A549 (cell line): ENCODE data around the gene TMED5. TPM values are rescaled to one million over a fixed set of nuclear protein-coding genes. Genes with fewer than 3 reads are reported as not detected.

ENCODE experiments used
- ATAC-seq, 2 experiments: fragments of 200-7000 bp in 1 of 2; fragments of >200 bp in 1 of 2; cut with Nextera tagmentation in 1 of 2; cut with Tn5 transposase in 1 of 2; 3 replicates each; pipeline versions ENCODE4 v1.8.0 to v1.9.1; 2018 to 2020; ENCODE audit warnings: mild to moderate bottlenecking in 1 of 2, moderate library complexity in 1 of 2
- CTCF ChIA-PET: fragments of 300-600 bp; sonication (Branson Sonifier 250); formaldehyde crosslinking; extraction: SDS; loops from one replicate; lab custom pipeline; 2021; ENCODE audit warnings: antibody characterized with exemption, inconsistent platforms; lab: Yijun Ruan, JAX
- POLR2A ChIA-PET: fragments of 350-600 bp; formaldehyde crosslinking; extraction: SDS; loops from one replicate; lab custom pipeline; 2021; ENCODE audit warnings: antibody characterized with exemption, inconsistent platforms; lab: Yijun Ruan, JAX
- DNase-seq, 2 experiments: peaks; one replicate each; pipeline versions ENCODE4 v3.0.0 to v3.0.0-alpha.2; 2011 to 2016; ENCODE audit warnings: low read depth in 1 of 2, low spot score in 1 of 2
- FAIRE-seq: peaks from 2 replicates; lab custom pipeline; 2011; peaks lifted over from hg19 to GRCh38; lab: Jason Lieb, UNC
- H3K27ac ChIP-seq, 2 experiments: fragments of >200 bp; sonication (Bioruptor Twin); formaldehyde crosslinking; 3 replicates each; pipeline ENCODE4 v1.5.1; 2016 to 2017
- H3K4me1 ChIP-seq: fragments of >200 bp; sonication (Bioruptor Twin); formaldehyde crosslinking; 3 replicates; pipeline ENCODE4 v1.6.1; 2016
- H3K4me2 ChIP-seq: fragments of >200 bp; sonication (Bioruptor Twin); formaldehyde crosslinking; 3 replicates; pipeline ENCODE4 v1.6.1; 2016
- H3K4me3 ChIP-seq: fragments of >200 bp; sonication (Bioruptor Twin); formaldehyde crosslinking; 3 replicates; pipeline ENCODE4 v1.5.1; 2016
- H3K9me3 ChIP-seq: fragments of >200 bp; sonication (Bioruptor Twin); formaldehyde crosslinking; 3 replicates; pipeline ENCODE4 v1.6.1; 2016
- ATOH8 ChIP-seq: fragments of 250-450 bp; sonication (Bioruptor Pico); IDR thresholded peaks from 2 replicates; pipeline ENCODE4 v1.5.0; 2020; ENCODE audit warnings: low read depth, mild to moderate bottlenecking, moderate library complexity
- BCL3 ChIP-seq: fragments of >200 bp; sonication (Bioruptor Twin); formaldehyde crosslinking; IDR thresholded peaks from 3 replicates; pipeline ENCODE4 v1.6.1; 2016
- CBX2 ChIP-seq: fragments of 200-600 bp; sonication (generic); IDR thresholded peaks from 2 replicates; pipeline ENCODE4 v1.6.1; 2016; ENCODE audit warnings: low read depth, mild to moderate bottlenecking, borderline replicate concordance
- CHD4 ChIP-seq: fragments of 200-600 bp; sonication (generic); IDR thresholded peaks from 2 replicates; pipeline ENCODE4 v1.6.1; 2016; ENCODE audit warnings: antibody characterized with exemption, mild to moderate bottlenecking, borderline replicate concordance
- EHF ChIP-seq: fragments of 250-450 bp; sonication (Bioruptor Pico); IDR thresholded peaks from 2 replicates; pipeline ENCODE4 v1.5.0; 2020; ENCODE audit warnings: mild to moderate bottlenecking
- ESRRA ChIP-seq: fragments of 150-350 bp; IDR thresholded peaks from 2 replicates; pipeline ENCODE4 v1.6.1; 2014; ENCODE audit warnings: mild to moderate bottlenecking, low read length, borderline replicate concordance
- FOSB ChIP-seq: fragments of 250-450 bp; sonication (Bioruptor Pico); IDR thresholded peaks from 2 replicates; pipeline ENCODE4 v1.5.0; 2020; ENCODE audit warnings: mild to moderate bottlenecking, moderate library complexity
- FOXS1 ChIP-seq: fragments of 250-450 bp; sonication (Bioruptor Pico); IDR thresholded peaks from 2 replicates; pipeline ENCODE4 v1.5.0; 2020; ENCODE audit warnings: mild to moderate bottlenecking, moderate library complexity
- GATA3 ChIP-seq: IDR thresholded peaks from 2 replicates; pipeline ENCODE4 v1.6.1; 2012; ENCODE audit warnings: borderline replicate concordance
- HDAC2 ChIP-seq: fragments of 200-600 bp; sonication (generic); IDR thresholded peaks from 2 replicates; pipeline ENCODE4 v1.6.1; 2016
- HMGXB4 ChIP-seq: fragments of 250-450 bp; sonication (Bioruptor Pico); IDR thresholded peaks from 2 replicates; pipeline ENCODE4 v1.5.0; 2021; ENCODE audit warnings: mild to moderate bottlenecking, moderate library complexity, borderline replicate concordance
- JUN ChIP-seq, 2 experiments: fragments of >200 bp; sonication (Bioruptor Twin); formaldehyde crosslinking; IDR thresholded peaks; 2 replicates in 1 of 2; 3 replicates in 1 of 2; pipeline ENCODE4 v1.6.1; 2016 to 2017
- JUNB ChIP-seq: fragments of >200 bp; sonication (Bioruptor Twin); formaldehyde crosslinking; IDR thresholded peaks from 2 replicates; pipeline ENCODE4 v1.6.1; 2016
- KDM1A ChIP-seq: fragments of 200-600 bp; sonication (generic); IDR thresholded peaks from 2 replicates; pipeline ENCODE4 v1.6.1; 2016; ENCODE audit warnings: low read depth, mild to moderate bottlenecking
- KDM5A ChIP-seq: fragments of 200-600 bp; sonication (generic); IDR thresholded peaks from 2 replicates; pipeline ENCODE4 v1.6.1; 2016; ENCODE audit warnings: antibody characterized with exemption, mild to moderate bottlenecking
- MAFK ChIP-seq: fragments of 450-650 bp; IDR thresholded peaks from 2 replicates; pipeline ENCODE4 v1.6.1; 2014; ENCODE audit not compliant: partially characterized antibody
- MAZ ChIP-seq: fragments of 150-350 bp; IDR thresholded peaks from 2 replicates; pipeline ENCODE4 v1.6.1; 2014; ENCODE audit warnings: antibody characterized with exemption, low read depth, low read length, borderline replicate concordance
- MYC ChIP-seq: IDR thresholded peaks from 2 replicates; pipeline ENCODE4 v1.6.1; 2012; ENCODE audit warnings: mild to moderate bottlenecking, inconsistent platforms, low read length, improper control_type of control experiment, borderline replicate concordance
- PHF8 ChIP-seq: fragments of 200-600 bp; sonication (generic); IDR thresholded peaks from 2 replicates; pipeline ENCODE4 v1.6.1; 2016; ENCODE audit warnings: low read depth, mild to moderate bottlenecking, antibody characterized with exemption, moderate library complexity, borderline replicate concordance
- POLR2AphosphoS2 ChIP-seq: conservative IDR thresholded peaks from 2 replicates; pipeline ENCODE4 v1.6.1; 2012; ENCODE audit warnings: low read length, improper control_type of control experiment, inconsistent platforms
- RAD21 ChIP-seq, 2 experiments: fragments of >200 bp in 1 of 2; sonication (Bioruptor Twin) in 1 of 2; formaldehyde crosslinking in 1 of 2; IDR thresholded peaks in 1 of 2; conservative IDR thresholded peaks in 1 of 2; 2 replicates in 1 of 2; 3 replicates in 1 of 2; pipeline ENCODE4 v1.6.1; 2012 to 2018; ENCODE audit warnings: inconsistent platforms in 1 of 2
- RARB ChIP-seq: fragments of 250-450 bp; sonication (Bioruptor Pico); IDR thresholded peaks from 2 replicates; pipeline ENCODE4 v1.8.0; 2021; ENCODE audit warnings: mild to moderate bottlenecking, moderate library complexity
- RCOR1 ChIP-seq: fragments of 150-350 bp; IDR thresholded peaks from 2 replicates; pipeline ENCODE4 v1.6.1; 2014; ENCODE audit warnings: antibody characterized with exemption, low read length, low read depth
- RFX5 ChIP-seq: fragments of 450-650 bp; IDR thresholded peaks from 2 replicates; pipeline ENCODE4 v1.7.1; 2014; ENCODE audit warnings: antibody characterized with exemption, mild to moderate bottlenecking, moderate library complexity
- RNF2 ChIP-seq: fragments of 200-600 bp; sonication (generic); IDR thresholded peaks from 2 replicates; pipeline ENCODE4 v1.6.1; 2016; ENCODE audit warnings: low read depth, mild to moderate bottlenecking, antibody characterized with exemption, moderate library complexity, borderline replicate concordance
- SREBF2 ChIP-seq: fragments of 450-650 bp; IDR thresholded peaks from 2 replicates; pipeline ENCODE4 v1.6.1; 2014; ENCODE audit warnings: mild to moderate bottlenecking, moderate library complexity
- TP53 ChIP-seq: fragments of 250-450 bp; sonication (Bioruptor Pico); IDR thresholded peaks from 2 replicates; pipeline ENCODE4 v1.5.0; 2021; ENCODE audit warnings: mild to moderate bottlenecking, moderate library complexity
- ZSCAN20 ChIP-seq: fragments of 250-450 bp; sonication (Bioruptor Pico); IDR thresholded peaks from 2 replicates; pipeline ENCODE4 v1.8.0; 2022; ENCODE audit warnings: mild to moderate bottlenecking, moderate library complexity
- WGBS: methylation state at CpG from one replicate; pipeline ENCODE4 v1.1.6; 2017; ENCODE audit errors: missing lambda C conversion rate; 5-methylcytosine and 5-hydroxymethylcytosine counted together
- polyA plus RNA-seq, 4 experiments: library from polyadenylated mRNA; depleted of rRNA in 3 of 4; stranded (reverse); fragments of >200 nt; fragmentation: RNase III in 1 of 4; extraction: RNeasy Plus Mini Kit Qiagen cat#74134 plus additional on column Dnase treatment in 1 of 4; gene quantifications; 2 replicates in 3 of 4; 3 replicates in 1 of 4; pipeline ENCODE4 v1.2.3, GENCODE V29; 2011 to 2017
- TF ChIP-seq, protein P1 (sequence below): IDR thresholded peaks from 2 replicates; pipeline ENCODE4 v1.6.1; 2012
- TF ChIP-seq, protein P2 (sequence below): fragments of >200 bp; sonication (Bioruptor Twin); formaldehyde crosslinking; IDR thresholded peaks from 2 replicates; pipeline ENCODE4 v1.6.1; 2016

Gene TMED5
- polyA plus RNA-seq, 2 of the 4 experiments (the other 2 are of a cell fraction) = 40.4 to 70.7 TPM

- DNase-seq = no peak
- no peaks in the 10 kb centered on the region for H3K4me1 ChIP-seq
- no peak overlapping the region for H3K4me2 ChIP-seq
- CTCF ChIA-PET = interaction anchor here (0.7 kb wide), 1 partner anchor 1463 kb away, joined by 3 read pairs; no protein-coding TSS in a partner anchor
- TF ChIP-seq, protein P1, sequence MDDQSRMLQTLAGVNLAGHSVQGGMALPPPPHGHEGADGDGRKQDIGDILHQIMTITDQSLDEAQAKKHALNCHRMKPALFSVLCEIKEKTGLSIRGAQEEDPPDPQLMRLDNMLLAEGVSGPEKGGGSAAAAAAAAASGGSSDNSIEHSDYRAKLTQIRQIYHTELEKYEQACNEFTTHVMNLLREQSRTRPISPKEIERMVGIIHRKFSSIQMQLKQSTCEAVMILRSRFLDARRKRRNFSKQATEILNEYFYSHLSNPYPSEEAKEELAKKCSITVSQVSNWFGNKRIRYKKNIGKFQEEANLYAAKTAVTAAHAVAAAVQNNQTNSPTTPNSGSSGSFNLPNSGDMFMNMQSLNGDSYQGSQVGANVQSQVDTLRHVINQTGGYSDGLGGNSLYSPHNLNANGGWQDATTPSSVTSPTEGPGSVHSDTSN = no peak
- TF ChIP-seq TP53 (CRISPR knock-in tag) (no peak), KDM1A (no peak), FOXS1 (CRISPR knock-in tag) (no peak), CHD4 (no peak), HMGXB4 (CRISPR knock-in tag) (no peak), CBX2 (no peak), JUNB (no peak), HDAC2 (no peak), MYC (no peak), MAZ (no peak), PHF8 (no peak), JUN (IDR thresholded peaks at IDR 0.05) (no peak), ZSCAN20 (CRISPR knock-in tag) (no peak), RAD21 (conservative IDR thresholded peaks at IDR 0.05 in 1 of 2, IDR thresholded peaks at IDR 0.05 in 1 of 2) (no peak), RFX5 (no peak), SREBF2 (no peak), FOSB (CRISPR knock-in tag) (no peak), ESRRA (no peak), POLR2AphosphoS2 (no peak)
- TF ChIP-seq, all 56 proteins: peak for 0
- H3K4me3 ChIP-seq = no peak overlapping the region
- H3K27ac ChIP-seq = no peak overlapping the region
- 92% methylated on average over 4 of the region's 4 CpGs for WGBS
- H3K9me3 ChIP-seq = no peaks in the 10 kb centered on the region
- POLR2A ChIA-PET = no interaction called here
- ATAC-seq (no peak), FAIRE-seq (no peak)
These were observed 56.9 kb downstream of the TMED5 start for GRCh38 chr1:93123201-93123783.

- FAIRE-seq (no peak), ATAC-seq (no peak), DNase-seq (no peak)
- TF ChIP-seq JUN (IDR thresholded peaks at IDR 0.05) = no peak
- TF ChIP-seq ZSCAN20 (CRISPR knock-in tag) = no peak
- no peak for TF ChIP-seq BCL3
- no peak for TF ChIP-seq EHF (CRISPR knock-in tag)
- TF ChIP-seq PHF8 = no peak
- no peak for TF ChIP-seq RCOR1
- no peak for TF ChIP-seq RNF2
- no peak for TF ChIP-seq KDM5A
- TF ChIP-seq FOSB (CRISPR knock-in tag) = no peak
- no peak for TF ChIP-seq RARB (CRISPR knock-in tag)
- no peak for TF ChIP-seq MAFK
- no peak for TF ChIP-seq ATOH8 (CRISPR knock-in tag)
- no peak for TF ChIP-seq KDM1A
- no peak for TF ChIP-seq HDAC2
- TF ChIP-seq FOXS1 (CRISPR knock-in tag) = no peak
- TF ChIP-seq, protein P2, sequence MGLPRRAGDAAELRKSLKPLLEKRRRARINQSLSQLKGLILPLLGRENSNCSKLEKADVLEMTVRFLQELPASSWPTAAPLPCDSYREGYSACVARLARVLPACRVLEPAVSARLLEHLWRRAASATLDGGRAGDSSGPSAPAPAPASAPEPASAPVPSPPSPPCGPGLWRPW = no peak
- no peak for TF ChIP-seq GATA3
- ChIA-PET POLR2A (no interaction called here), CTCF (no interaction called here)
- Histone ChIP-seq H3K4me1 (no peaks in the 10 kb centered on the region), H3K27ac (no peak overlapping the region), H3K4me2 (no peak overlapping the region), H3K4me3 (no peak overlapping the region), H3K9me3 (no peaks in the 10 kb centered on the region)
These were observed 59.6 kb downstream of the TMED5 start for GRCh38 chr1:93120614-93121013.
